Peyer's patch (tissue), 4 donors: ENCODE measurements around the gene HTR4.

ENCODE experiments used
- CTCF ChIP-seq, 6 experiments: fragments of 450-650 bp in 4 of 6; fragments of 200-600 bp in 2 of 6; sonication (generic) in 1 of 6; IDR thresholded peaks; one replicate each; pipeline ENCODE4 v1.5.1; 2017 to 2019; ENCODE audit warnings: antibody characterized with exemption in 6 of 6, mild to moderate bottlenecking in 3 of 6, moderate library complexity in 1 of 6
- POLR2A ChIP-seq, 2 donors: fragments of 450-650 bp; IDR thresholded peaks; one replicate each; pipeline ENCODE4 v1.5.1; 2017; ENCODE audit warnings: antibody characterized with exemption in 2 of 2, mild to moderate bottlenecking in 2 of 2, moderate library complexity in 2 of 2

GRCh38 chr5:148569948-148570347 is 84.4 kb downstream of the HTR4 start:
- TF ChIP-seq CTCF (IDR thresholded peaks at IDR 0.05): no peak
- no peak for TF ChIP-seq POLR2A (IDR thresholded peaks at IDR 0.05)
